ENCODE measurements around the gene CCDC13.

The CCDC13 gene

GRCh38 chr3:42795621-42796181, 22.6 kb upstream of the CCDC13 start:
- DNase-seq = no peak

- DNase-seq = no peak
Measured at GRCh38 chr3:42790714-42791229, 17.7 kb upstream of the CCDC13 start.

- no peak for DNase-seq
Measured at GRCh38 chr3:42786631-42787030, 13.6 kb upstream of the CCDC13 start.

DNA sequence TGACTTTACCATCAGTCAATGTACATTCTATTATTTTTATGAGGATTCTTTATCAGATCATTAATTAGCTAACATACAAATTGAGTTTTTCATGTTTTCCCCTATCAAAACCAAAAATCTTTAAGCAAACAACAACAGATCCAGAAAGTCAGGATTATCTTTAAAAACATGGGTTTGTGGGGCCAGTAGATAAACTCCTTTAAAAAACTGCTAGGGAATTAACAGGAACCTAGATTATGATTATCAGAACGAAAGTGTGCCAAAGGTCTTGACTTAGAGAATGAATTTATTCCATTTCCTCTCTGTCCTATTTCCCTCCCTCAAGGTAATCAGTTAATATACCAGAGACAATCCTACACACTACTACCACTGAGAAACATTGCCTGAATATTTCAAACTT, 13.2 kb upstream of the CCDC13 start:
- no peak for DNase-seq

DNA sequence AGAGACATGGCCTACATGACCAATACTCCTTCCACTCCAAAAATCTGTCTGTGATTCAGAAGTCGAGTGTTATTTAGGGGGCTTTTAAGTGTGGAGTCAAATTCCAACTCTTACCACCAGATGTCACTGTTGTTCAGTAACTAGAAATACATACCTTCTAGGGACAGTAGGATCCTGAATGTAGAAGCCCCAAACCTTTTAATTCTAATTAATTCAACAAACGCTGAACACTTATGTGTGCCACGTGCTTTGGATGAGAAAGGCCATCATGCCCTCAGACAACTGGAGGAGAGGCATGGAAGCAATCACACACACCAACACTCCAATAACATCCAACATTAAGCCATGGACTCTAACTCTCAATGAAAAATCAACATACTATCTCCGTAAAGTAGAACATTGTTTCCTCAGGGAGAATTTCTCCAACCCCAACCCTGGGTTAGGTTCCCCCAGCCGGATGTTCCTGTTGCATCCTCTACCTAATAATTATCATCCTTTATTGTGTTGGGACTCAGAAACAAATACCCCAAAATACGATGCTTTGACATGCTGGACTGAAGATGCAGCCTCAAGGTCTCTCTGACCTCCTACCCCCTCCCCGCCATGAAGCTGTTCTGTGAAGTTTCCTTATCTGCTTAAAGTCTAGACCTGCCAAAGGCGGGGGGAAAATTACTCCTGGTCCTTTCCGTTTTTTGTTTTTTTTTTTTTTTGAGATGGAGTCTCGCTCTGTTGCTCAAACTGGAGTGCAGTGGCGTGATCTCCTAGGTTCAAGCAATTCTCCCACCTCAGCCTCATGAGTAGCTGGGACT, 8.0 kb upstream of the CCDC13 start:
- DNase-seq = peak; percentile 67

- no peak for DNase-seq
Measured at GRCh38 chr3:42780398-42780797, 7.3 kb upstream of the CCDC13 start.

- DNase-seq = peak; percentile 93
Measured at GRCh38 chr3:42778644-42779043, 5.6 kb upstream of the CCDC13 start.

GRCh38 chr3:42773409-42773751, 327 bp upstream of the CCDC13 start:
- no peak for DNase-seq

GRCh38 chr3:42771271-42771670, 1.8 kb downstream of the CCDC13 start:
- DNase-seq = no peak

DNA sequence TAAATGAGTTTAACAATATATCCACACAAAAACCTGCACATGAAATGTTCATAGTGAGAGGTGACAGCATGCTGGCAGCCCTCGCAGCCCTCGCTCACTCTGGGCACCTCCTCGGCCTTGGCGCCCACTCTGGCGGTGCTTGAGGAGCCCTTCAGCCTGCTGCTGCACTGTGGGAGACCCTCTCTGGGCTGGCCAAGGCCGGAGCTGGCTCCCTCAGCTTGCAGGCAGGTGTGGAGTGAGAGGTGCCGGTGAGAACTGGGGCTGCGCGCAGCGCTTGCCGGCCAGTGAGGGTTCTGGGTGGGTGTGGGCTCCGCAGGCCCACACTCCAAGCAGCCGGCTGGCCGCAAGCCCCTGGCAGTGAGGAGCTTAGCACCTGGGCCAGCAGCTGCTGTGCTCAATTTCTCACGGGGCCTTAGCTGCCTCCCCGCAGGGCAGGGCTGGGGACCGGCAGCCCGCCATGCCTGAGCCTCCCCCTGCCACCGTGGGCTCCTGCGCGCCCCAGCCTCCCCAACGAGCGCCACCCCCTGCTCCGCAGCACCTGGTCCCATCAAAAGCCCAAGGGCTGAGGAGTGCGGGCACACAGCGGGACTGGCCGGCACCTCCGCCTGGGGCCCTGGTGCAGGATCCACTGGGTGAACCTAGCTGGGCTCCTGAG, 3.4 kb downstream of the CCDC13 start:
- DNase-seq = no peak

DNA sequence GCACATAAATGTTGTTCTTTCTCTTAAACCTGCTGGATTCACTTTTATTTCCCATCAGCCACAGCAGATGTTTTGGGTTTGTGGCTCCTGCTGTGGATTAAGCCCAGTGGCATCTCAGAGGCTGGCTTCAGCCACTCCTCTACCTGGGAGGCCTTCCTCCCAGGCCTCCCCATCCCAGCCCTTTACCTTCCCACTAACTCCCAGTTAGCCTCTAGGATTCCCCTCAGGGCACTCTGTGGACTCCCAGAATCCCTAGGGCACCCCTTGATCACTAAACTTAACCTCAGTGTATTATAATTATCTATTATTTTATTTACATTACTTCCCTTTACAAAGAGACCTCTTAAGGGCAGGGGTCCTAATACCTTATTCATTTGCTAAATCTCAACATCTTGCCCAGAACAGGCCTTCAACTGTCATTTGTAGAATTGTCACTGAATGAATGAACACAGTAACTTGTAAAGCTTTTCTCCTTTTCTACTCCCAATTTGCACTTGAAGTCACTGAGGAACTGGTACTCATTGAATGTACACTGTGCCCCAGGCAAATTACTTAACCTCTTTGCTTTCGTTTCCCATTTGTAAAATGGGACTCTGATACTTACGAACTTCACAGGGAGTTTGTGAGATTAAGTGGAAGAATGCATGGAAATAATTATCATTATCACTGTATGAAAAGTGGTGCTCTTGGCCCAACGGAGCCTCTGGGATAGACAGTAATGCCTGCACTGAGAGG, 8.3 kb downstream of the CCDC13 start:
- no peak for DNase-seq

DNA sequence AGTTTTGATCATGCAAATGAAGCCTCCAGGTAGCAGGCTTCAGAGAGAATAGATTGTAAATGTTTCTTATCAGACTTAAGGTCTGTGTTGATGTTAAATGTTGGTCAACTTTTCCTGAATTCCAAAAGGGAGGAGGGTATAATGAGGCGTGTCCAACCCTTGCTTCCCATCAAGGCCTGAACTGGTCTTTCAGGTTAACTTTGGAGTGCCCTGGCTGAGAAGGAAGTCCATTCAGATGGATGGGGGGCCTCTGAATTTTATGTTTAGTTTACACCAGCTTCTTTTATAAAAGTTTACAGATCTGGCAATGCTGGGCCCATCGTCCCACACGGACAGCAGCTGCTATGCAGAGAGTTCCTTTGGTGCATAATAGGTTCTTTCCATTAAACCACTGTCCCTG, 8.9 kb downstream of the CCDC13 start:
- no peak for DNase-seq

DNA sequence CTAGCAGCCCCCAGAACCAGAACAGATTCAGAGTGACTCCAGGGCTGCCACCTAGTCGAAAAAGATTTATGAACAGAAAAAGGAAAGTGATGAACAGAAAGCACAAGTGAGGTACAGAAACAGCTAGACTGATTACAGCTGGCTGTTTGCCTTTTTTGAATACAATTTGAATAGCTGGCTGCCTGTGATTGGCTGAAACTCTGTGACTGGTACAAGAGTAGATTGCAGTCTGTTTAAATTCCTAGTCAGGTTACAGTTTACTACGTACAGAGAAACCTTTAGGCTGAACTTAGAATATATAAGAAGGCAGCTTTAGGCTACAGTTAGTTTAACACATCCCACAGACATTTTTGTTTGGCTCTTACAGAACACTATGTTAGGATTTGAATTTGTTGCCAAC, 10.0 kb downstream of the CCDC13 start:
- DNase-seq = peak; percentile 40

GRCh38 chr3:42762046-42762724, 10.9 kb downstream of the CCDC13 start:
- DNase-seq = peak; percentile 27

GRCh38 chr3:42758126-42758525, 14.9 kb downstream of the CCDC13 start:
- DNase-seq = no peak

DNA sequence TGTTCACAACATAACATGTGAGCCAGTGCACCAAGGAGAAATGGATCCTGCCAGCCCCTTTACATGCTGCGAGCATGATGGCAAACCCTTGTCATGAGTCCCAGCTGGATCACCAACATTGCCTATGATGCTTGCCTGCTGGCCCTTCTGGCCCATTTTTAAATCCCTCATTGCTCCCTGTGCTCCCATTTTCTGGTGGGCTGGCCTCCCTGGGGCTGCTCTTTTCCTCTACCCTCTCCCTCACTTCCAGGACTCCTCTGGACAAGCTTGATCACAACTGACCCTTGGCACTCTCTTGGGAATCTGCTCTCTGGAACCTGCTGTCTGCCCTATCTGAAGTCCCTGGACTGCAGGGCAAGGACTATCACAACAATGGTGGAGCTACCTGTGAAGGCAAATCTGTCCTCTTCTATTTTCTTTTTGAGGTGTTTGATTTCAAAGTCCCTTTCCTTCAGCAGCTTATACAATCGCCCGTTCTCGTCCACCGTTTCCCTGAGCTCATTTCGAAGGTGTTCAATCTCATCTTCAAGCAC, 16.3 kb downstream of the CCDC13 start:
- no peak for DNase-seq

DNA sequence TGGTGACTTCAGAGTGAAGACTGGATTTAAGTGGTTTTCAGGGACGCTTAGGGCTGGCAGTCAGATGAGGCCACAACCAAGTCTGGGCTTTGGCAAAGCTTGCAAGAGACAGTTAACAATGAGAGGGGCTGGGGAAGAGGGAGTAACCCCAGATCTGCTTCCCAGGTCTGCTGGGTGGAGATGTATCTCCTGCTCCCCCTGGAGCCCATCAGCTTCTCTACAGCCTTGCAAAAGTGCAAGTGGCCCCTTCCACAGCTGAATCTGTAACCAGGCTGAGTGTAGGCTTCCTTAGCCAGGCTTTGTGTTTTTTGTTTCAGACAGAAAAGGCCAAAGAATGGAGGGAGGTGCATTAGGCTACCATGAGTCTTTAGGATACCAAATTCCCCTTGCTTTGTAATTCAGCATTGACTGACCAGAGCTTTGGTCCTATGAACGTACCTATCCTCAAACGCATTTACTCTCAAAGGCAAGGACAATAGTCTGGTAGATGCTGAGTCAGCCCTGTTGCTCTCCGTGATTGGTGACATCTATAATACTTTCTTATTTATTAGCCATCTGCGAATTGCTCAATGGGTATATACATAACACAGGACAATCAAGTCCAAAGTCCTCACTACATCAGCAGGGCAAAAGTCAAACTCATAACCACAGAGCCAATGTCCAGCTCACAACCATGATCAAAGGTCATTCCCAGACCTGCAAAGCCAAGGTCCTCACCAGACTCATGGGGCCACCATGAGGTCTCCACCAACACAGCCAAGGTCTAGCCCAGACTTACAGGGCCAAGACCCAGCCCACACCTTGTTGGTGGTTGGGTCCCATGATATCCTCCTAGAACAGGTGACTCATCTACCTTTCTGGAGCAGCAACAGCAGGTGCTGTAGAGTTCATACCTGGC, 17.1 kb downstream of the CCDC13 start:
- DNase-seq = no peak

DNA sequence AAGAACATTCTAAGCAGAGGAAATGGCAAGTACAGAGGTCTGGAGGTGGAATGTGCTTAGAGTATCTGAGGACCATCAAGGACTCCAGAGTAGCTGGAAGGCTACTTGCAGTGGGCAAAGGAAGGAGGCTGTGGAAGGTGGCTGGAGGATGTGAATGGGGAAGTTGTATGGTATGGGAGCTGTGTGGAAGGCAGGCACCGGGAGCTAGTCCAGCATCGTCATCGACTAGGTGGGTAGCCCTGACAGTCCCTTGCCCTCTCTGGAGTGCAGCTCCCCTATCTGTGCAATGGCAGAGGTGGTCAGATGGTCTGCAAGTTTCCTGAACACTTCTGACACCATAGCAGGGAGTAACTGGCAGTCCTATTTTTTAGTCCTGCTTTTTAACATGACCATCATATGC, 19.3 kb downstream of the CCDC13 start:
- DNase-seq = no peak

DNA sequence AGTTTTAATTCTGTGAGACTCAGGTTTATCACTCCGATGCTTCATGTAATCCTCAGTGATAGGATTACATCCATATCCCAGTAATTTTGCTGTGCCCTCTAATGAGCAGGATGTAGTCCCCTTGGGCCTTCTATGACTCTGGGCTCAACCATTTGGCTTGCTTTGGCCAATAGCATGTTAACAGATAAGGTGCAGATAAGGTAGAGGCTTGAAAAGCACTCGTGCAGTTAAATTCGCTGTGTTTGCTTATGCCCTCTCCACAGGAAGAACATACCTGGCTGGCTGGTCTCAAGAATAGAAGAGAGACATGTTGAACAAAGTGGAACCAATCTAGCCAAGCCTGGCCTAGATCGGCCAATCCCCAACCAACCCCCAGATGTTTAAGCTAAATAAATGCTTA, 20.1 kb downstream of the CCDC13 start:
- no peak for DNase-seq

DNA sequence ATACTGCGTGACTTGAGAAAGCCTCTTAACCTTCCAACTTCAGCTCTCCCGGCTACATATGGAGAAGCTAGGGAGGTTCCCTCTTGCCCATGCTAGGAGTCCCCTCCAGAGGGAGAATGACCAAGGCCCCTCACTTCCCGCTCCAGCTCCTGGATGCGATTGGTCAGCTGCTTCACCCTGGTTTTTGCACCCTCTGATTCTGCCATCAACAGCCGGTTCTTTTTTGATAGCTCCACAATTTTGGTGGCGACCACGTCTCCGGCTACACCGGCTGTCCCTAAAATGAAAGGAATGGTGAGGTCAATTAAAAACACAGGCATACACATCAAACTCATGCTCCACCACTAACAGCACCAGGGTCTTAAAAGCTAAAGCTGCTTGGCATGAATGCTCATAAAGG, 20.6 kb downstream of the CCDC13 start:
- DNase-seq = no peak

DNA sequence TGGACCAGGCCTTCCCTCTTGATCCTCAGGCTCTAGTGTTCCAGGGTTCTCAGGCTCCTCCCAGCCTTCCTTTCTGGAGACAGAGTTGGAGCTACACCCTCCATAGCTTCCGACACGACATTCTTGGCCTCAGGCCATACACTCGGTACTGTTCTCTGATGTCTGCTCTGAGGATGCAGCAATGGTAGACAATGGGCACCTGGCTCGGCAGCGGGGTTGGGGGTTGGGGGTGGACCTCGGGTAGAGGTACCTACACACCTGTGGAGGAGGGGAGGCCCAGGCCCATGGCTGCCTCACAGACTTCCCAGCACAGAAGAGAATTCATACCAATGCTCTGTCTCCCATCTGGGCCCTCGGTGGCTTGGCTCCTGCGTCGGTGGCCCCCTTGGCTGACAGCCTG, 21.4 kb downstream of the CCDC13 start:
- DNase-seq = no peak

DNA sequence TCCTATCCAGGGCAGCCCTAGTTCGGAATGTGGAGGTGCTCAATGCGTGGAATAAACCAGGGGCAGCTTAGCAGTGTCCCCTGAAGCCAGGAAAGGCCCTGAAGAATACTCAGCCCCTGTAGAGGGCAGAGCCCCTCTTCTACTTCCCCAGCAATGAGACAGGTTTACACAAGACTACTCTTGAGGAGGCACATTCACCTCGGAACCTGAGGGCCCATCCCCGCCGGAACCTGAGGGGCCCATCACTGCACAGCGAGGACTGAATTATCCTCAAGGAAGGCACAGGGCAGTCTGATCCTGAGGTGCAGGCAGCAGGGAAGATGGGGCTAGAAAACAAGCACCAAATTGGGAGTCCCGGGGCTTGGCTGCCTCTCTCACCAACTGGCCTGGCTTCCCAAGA, 22.2 kb downstream of the CCDC13 start:
- no peak for DNase-seq
